ENCODE data around the gene LAMTOR2.

Gene LAMTOR2

GRCh38 chr1:156051011-156051725, 3.4 kb upstream of the LAMTOR2 start:
- Histone ChIP-seq H3K27ac (ENCODE audit: low read depth, low read length) (no peak overlapping the region), H3K9me3 (ENCODE audit: control insufficient read depth in 5 of 5, low read length in 5 of 5) (no peaks in the 10 kb centered on the region), H3K36me3 (ENCODE audit: control insufficient read depth in 5 of 5, insufficient read depth in 5 of 5, low read length in 5 of 5) (peaks cover 3 to 35% (median 21%) of the 10 kb centered on the region in 5 donors), H3K4me3 (ENCODE audit: low read depth in 1 of 5, low read length in 5 of 5) (no peak overlapping the region), H3K27me3 (ENCODE audit: control insufficient read depth in 5 of 5, insufficient read depth in 4 of 5, low read length in 5 of 5) (no peaks in the 10 kb centered on the region), H3K9ac (ENCODE audit: low read length in 5 of 5) (no peak overlapping the region), H3K4me1 (ENCODE audit: control insufficient read depth in 5 of 5, insufficient read depth in 5 of 5, low read length in 5 of 5) (peaks cover 5 to 37% (median 25%) of the 10 kb centered on the region in 5 donors)

- Histone ChIP-seq H3K4me3 (ENCODE audit: low read depth in 1 of 5, low read length in 5 of 5) (peak overlapping the region; percentile 70 to 82 (median 76)), H3K9me3 (ENCODE audit: control insufficient read depth in 5 of 5, low read length in 5 of 5) (no peaks in the 10 kb centered on the region), H3K27ac (ENCODE audit: low read depth, low read length) (peak overlapping the region; percentile 50), H3K4me1 (ENCODE audit: control insufficient read depth in 5 of 5, insufficient read depth in 5 of 5, low read length in 5 of 5) (peaks cover 5 to 42% (median 25%) of the 10 kb centered on the region in 5 donors), H3K9ac (ENCODE audit: low read length in 5 of 5) (peak overlapping the region in 4 of 5 donors; percentile 70 to 81 (median 74)), H3K27me3 (ENCODE audit: control insufficient read depth in 5 of 5, insufficient read depth in 4 of 5, low read length in 5 of 5) (no peaks in the 10 kb centered on the region), H3K36me3 (ENCODE audit: control insufficient read depth in 5 of 5, insufficient read depth in 5 of 5, low read length in 5 of 5) (peaks cover 3 to 36% (median 26%) of the 10 kb centered on the region in 5 donors)
Measured at GRCh38 chr1:156052862-156053767, 1.5 kb upstream of the LAMTOR2 start.

- H3K4me1 ChIP-seq (ENCODE audit: control insufficient read depth in 5 of 5, insufficient read depth in 5 of 5, low read length in 5 of 5) = peaks cover 5 to 38% (median 25%) of the 10 kb centered on the region in 5 donors
- peak within 1 kb of the TSS; percentile 92 to 100 (median 98) for H3K4me3 ChIP-seq (ENCODE audit: low read depth in 1 of 5, low read length in 5 of 5)
- H3K36me3 ChIP-seq (ENCODE audit: control insufficient read depth in 5 of 5, insufficient read depth in 5 of 5, low read length in 5 of 5) = peaks cover 3 to 36% (median 27%) of the 10 kb centered on the region in 5 donors
- H3K27ac ChIP-seq (ENCODE audit: low read depth, low read length) = peak within 1 kb of the TSS; percentile 98
- H3K9me3 ChIP-seq (ENCODE audit: control insufficient read depth in 5 of 5, low read length in 5 of 5) = no peaks in the 10 kb centered on the region
- no peaks in the 10 kb centered on the region for H3K27me3 ChIP-seq (ENCODE audit: control insufficient read depth in 5 of 5, insufficient read depth in 4 of 5, low read length in 5 of 5)
- peak within 1 kb of the TSS; percentile 92 to 96 (median 94) for H3K9ac ChIP-seq (ENCODE audit: low read length in 5 of 5)
Measured at GRCh38 chr1:156053768-156054499, 648 bp upstream of the LAMTOR2 start, which contains the start of gene UBQLN4. Gene UBQLN4, minus strand, starts transcription at chr1:156053798. Its CDS starts 97 bp downstream, at chr1:156053701.

- Histone ChIP-seq H3K9ac (ENCODE audit: low read length in 5 of 5) (peak overlapping the region; percentile 64 to 94 (median 93)), H3K4me3 (ENCODE audit: low read depth in 1 of 5, low read length in 5 of 5) (peak overlapping the region; percentile 94 to 100 (median 98)), H3K27me3 (ENCODE audit: control insufficient read depth in 5 of 5, insufficient read depth in 4 of 5, low read length in 5 of 5) (no peaks in the 10 kb centered on the region), H3K27ac (ENCODE audit: low read depth, low read length) (peak overlapping the region; percentile 98), H3K4me1 (ENCODE audit: control insufficient read depth in 5 of 5, insufficient read depth in 5 of 5, low read length in 5 of 5) (peaks cover 5 to 34% (median 25%) of the 10 kb centered on the region in 5 donors), H3K36me3 (ENCODE audit: control insufficient read depth in 5 of 5, insufficient read depth in 5 of 5, low read length in 5 of 5) (peaks cover 0 to 21% (median 15%) of the 10 kb centered on the region in 5 donors), H3K9me3 (ENCODE audit: control insufficient read depth in 5 of 5, low read length in 5 of 5) (no peaks in the 10 kb centered on the region)
Measured at GRCh38 chr1:156055281-156056048, 883 bp downstream of the LAMTOR2 start.

GRCh38 chr1:156056326-156056849, 1.8 kb downstream of the LAMTOR2 start:
- Histone ChIP-seq H3K4me3 (ENCODE audit: low read depth in 1 of 5, low read length in 5 of 5) (no peak overlapping the region), H3K36me3 (ENCODE audit: control insufficient read depth in 5 of 5, insufficient read depth in 5 of 5, low read length in 5 of 5) (peaks cover 0 to 16% (median 14%) of the 10 kb centered on the region in 5 donors), H3K9ac (ENCODE audit: low read length in 5 of 5) (peak overlapping the region in 1 of 5 donors; percentile 35), H3K27me3 (ENCODE audit: control insufficient read depth in 5 of 5, insufficient read depth in 4 of 5, low read length in 5 of 5) (no peaks in the 10 kb centered on the region), H3K9me3 (ENCODE audit: control insufficient read depth in 5 of 5, low read length in 5 of 5) (no peaks in the 10 kb centered on the region), H3K4me1 (ENCODE audit: control insufficient read depth in 5 of 5, insufficient read depth in 5 of 5, low read length in 5 of 5) (peaks cover 5 to 34% (median 25%) of the 10 kb centered on the region in 5 donors), H3K27ac (ENCODE audit: low read depth, low read length) (no peak overlapping the region)

- peaks cover 0 to 16% (median 11%) of the 10 kb centered on the region in 5 donors for H3K36me3 ChIP-seq (ENCODE audit: control insufficient read depth in 5 of 5, insufficient read depth in 5 of 5, low read length in 5 of 5)
- no peak within 1 kb of the TSS for H3K27ac ChIP-seq (ENCODE audit: low read depth, low read length)
- H3K9ac ChIP-seq (ENCODE audit: low read length in 5 of 5) = no peak within 1 kb of the TSS
- H3K27me3 ChIP-seq (ENCODE audit: control insufficient read depth in 5 of 5, insufficient read depth in 4 of 5, low read length in 5 of 5) = no peaks in the 10 kb centered on the region
- H3K9me3 ChIP-seq (ENCODE audit: control insufficient read depth in 5 of 5, low read length in 5 of 5) = no peaks in the 10 kb centered on the region
- H3K4me3 ChIP-seq (ENCODE audit: low read depth in 1 of 5, low read length in 5 of 5) = no peak within 1 kb of the TSS
- H3K4me1 ChIP-seq (ENCODE audit: control insufficient read depth in 5 of 5, insufficient read depth in 5 of 5, low read length in 5 of 5) = peaks cover 0 to 6% (median 4%) of the 10 kb centered on the region in 5 donors
Measured at GRCh38 chr1:156060937-156061636, 6.5 kb downstream of the LAMTOR2 start, which contains the start of gene RAB25. Gene RAB25, plus strand, starts transcription at chr1:156061160. Its CDS starts 241 bp downstream, at chr1:156061401.

GRCh38 chr1:156062189-156062588, 7.6 kb downstream of the LAMTOR2 start:
- Histone ChIP-seq H3K27me3 (ENCODE audit: control insufficient read depth in 5 of 5, insufficient read depth in 4 of 5, low read length in 5 of 5) (no peaks in the 10 kb centered on the region), H3K36me3 (ENCODE audit: control insufficient read depth in 5 of 5, insufficient read depth in 5 of 5, low read length in 5 of 5) (peaks cover 0 to 16% (median 9%) of the 10 kb centered on the region in 5 donors), H3K27ac (ENCODE audit: low read depth, low read length) (no peak overlapping the region), H3K4me1 (ENCODE audit: control insufficient read depth in 5 of 5, insufficient read depth in 5 of 5, low read length in 5 of 5) (no peaks in the 10 kb centered on the region), H3K9ac (ENCODE audit: low read length in 5 of 5) (no peak overlapping the region), H3K9me3 (ENCODE audit: control insufficient read depth in 5 of 5, low read length in 5 of 5) (no peaks in the 10 kb centered on the region), H3K4me3 (ENCODE audit: low read depth in 1 of 5, low read length in 5 of 5) (no peak overlapping the region)

- Histone ChIP-seq H3K4me1 (ENCODE audit: control insufficient read depth in 5 of 5, insufficient read depth in 5 of 5, low read length in 5 of 5) (no peaks in the 10 kb centered on the region), H3K9me3 (ENCODE audit: control insufficient read depth in 5 of 5, low read length in 5 of 5) (no peaks in the 10 kb centered on the region), H3K36me3 (ENCODE audit: control insufficient read depth in 5 of 5, insufficient read depth in 5 of 5, low read length in 5 of 5) (no peaks in the 10 kb centered on the region), H3K4me3 (ENCODE audit: low read depth in 1 of 5, low read length in 5 of 5) (no peak overlapping the region), H3K27me3 (ENCODE audit: control insufficient read depth in 5 of 5, insufficient read depth in 4 of 5, low read length in 5 of 5) (no peaks in the 10 kb centered on the region), H3K27ac (ENCODE audit: low read depth, low read length) (no peak overlapping the region), H3K9ac (ENCODE audit: low read length in 5 of 5) (no peak overlapping the region)
Measured at GRCh38 chr1:156063997-156064285, 9.4 kb downstream of the LAMTOR2 start.

All from subcutaneous abdominal adipose tissue (tissue), 5 donors.